ENCODE results near the gene SYTL5.

The SYTL5 gene

DNA sequence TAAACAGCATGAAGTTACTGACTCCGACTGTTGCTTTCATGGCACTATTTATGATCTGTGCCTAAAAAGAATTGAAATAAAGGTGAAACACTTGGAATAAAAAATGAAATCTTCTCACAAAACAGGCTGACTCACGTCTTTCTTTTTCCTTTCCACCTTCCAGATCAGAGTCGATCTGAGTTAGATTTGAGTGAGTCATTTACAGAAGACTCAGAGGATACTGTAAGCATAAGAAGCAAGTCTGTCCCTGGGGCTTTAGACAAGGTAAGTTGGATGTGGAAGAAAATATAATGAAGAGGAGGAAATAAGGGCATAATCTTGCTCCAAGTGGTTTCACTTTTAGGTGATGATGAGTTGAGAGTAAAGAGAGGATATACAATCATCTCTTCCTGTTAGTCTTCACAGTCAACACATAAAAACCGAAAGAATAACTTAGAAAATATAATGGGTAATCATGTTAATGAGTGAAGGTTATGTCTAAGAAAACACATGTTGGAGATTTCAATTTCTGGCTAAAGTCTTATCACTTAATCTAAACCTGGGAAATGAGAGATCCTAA is 89.7 kb downstream of the SYTL5 start:
- no peak for DNase-seq

DNA sequence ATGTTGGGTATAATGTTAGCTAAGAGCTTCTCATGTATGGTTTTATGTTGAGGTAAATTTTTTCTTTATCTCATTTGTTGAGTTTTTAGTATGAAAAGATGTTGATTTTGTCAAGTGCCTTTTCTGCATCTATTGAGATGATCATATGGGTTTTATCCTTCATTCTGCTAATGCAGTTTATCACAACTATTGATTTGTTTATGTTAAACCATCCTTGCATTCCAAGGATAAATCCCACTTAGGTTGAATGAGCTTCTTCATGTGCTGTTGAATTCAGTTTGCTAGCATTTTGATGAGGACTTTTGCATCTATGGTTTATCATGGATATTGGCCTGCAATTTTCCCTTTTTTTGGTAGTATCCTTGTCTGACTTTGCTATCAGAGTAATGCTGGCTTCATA is 93.3 kb downstream of the SYTL5 start:
- no peak for DNase-seq

DNA sequence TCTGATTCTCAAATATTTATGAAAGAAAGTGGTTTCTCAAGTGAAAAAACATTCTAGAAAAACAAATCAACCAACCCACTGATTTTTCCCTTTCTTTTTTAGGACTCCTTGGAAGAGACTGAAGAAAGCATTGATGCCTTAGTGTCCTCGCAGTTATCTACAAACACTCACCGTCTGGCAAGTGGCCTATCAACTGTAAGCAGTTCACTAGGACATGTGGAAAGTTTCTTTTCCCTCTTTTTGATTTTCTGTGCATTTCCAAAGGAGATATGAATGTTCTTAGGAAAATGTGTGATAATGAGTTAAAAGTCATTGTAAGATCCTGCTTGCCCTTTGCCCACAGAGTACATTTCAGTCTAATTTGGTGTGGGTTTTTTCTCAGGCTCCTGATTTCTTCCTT is 95.9 kb downstream of the SYTL5 start:
- DNase-seq = no peak

DNA sequence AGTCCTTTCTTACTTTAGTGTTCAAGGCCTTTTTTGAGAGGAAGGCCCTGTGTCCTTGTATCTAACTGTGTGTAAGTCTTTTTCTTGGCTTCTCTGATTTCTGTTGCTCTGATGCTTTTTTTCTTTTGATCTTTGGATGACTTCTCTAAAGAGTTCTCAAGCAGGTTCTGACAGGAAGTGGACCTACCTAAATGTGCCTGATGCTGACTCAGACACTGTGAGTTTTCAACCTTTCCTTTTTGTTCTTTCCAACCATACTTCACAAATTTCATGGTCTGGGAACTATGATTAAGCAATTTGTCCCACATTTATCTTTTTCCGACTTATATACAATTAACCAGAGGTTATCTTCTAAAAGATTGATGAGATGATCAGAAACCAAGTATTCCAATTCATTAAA is 96.5 kb downstream of the SYTL5 start:
- no peak for DNase-seq

DNA sequence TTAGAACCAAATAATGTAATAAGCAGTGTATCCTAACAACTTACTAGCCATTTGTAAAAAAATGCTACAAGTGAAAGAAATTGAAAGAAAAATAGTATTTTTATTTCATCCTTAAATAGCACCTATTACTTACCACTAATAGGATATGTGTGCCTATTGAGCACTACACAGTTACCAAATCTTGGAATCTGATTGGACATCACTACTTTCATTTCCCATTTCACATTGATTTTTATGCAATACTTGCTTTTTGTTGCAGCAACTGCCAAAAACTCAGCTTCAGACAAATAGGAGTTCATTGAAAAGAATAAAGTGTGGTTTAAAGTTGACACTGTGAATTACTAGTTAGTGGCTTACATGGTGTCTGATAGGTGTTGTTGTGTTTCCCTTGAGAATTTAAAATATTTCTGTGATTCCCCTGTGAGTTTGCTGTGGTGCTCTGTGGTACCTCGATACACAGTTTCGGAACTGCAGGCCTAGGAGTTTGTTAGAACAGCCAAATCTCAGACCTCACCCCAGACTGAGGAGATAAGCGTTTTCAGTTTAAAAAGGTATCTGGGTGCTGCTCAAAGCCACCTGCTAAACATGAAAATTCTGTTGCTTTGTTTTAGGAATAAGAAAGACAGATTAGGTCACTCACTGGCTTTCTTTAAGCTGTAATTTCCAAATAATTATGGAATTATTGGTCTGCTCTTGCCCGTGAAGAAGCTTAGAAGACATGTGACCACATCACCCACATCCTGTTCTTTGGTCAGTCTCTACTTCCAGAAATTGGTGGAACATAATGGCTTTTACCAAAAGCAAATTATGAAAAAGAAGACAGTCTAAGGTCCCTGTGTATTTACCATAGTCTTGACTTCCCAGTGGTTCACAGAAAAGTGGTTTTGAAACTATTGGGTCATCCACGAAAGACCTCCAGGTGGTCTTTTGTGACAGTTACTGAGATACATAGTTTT is 97.8 kb downstream of the SYTL5 start:
- DNase-seq = no peak

DNA sequence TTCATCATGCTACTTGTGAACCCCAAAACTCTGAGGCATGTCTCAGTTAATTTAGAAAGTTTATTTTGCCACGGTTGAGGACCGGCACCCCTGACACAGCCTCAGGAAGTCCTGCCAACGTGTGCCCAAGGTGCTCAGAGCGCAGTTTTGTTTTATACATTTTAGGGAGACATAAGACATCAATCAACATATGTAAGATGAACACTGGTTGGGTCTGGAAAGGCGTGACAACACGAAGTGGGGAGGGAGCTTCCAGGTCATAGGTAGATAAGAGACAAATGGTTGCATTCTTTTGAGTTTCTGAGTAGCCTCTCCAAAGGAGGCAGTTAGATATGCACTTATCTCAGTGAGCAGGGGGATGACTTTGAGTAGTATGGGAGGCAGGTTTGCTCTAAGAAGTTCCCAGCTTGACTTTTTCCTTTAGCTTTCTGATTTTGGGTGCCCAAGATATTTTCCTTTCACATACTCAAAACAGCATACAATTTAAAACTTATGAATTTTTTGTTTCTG is 98.9 kb downstream of the SYTL5 start:
- DNase-seq = no peak

DNA sequence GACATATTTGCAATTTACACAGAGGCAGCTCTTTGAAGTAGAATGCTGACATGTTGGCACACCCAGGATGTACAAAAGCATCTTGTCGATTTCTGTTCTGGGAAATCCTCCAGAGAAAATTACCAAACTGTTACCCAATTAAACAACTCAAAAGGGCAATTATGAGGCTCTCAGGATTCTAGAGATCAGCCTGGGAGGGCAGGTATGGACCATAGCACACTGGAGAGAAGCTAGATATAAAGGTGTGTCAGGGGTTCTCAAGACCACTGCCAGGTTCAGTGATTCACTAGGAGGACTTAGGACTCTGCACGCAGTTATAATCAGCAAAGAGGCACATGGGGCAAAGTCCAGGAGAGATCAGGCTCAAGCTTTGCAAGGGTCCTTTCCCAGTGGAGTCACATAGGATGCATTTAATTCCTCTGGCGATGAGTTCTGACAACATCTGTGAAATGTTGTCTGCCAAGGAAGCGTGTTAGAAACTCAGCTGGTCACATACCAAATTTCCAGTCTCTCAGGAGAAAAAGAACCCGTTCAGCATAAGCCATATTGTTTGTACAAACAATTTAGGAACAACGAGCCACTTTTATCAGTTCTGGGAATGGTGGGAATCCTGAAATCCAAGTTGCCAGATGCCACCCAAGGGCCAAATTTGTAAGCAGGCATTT is 100.8 kb downstream of the SYTL5 start:
- no peak for DNase-seq

DNA sequence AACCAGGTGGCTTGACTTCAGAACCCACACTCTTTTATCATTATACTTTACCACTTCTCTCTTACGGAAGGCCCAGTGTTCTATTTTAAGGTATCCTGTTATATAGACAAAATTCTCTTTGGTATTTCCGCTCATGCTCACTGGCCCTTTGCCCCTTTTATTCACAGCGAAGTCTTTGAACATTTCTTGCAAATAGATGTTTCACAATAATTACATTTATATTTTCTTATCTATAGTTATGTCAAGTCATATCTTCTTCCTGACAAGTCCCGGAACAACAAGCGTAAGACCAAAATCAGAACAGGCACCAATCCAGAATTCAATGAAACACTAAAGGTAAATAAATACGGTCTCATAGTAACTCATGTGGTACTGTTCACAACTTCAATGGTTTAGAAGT is 102.0 kb downstream of the SYTL5 start:
- DNase-seq = no peak

DNA sequence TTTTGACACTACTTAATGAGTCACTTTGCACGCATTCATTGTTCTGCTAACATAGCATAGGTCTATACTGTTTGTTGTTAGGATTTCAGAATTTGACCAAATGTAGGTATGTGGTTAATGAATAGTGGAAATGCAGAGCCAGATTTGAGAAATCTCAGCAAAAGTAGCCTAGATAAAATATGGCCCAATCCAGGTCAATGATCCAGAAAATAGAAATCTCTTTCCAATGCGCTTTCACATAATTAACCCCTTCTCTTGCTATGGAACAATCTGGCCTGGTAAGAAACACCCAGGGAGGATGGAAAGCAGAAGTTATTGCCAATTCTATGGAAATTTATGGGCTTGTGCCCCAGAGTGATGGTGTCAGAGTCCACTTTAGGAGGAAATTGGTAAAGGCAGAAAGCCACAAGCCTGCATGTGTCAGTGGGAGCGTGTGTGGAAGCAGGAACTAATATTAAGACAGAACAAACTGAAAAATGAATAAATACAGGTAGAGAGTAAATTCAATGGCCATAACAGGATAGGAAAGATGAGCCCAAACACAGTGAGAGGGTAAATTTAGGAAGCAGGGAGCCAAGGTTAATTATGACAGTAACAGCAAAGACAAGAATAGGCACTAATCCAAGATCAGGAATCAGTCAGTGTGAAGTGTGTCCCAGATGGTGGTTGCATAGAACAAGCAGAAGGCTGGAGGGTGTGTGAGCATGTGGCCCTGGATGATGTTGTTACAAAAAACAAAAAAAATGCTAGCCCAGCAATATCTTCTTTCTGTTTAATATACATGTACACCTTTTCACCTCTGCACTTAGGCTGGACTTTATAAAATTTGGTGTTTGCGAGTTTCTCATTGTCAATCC is 102.9 kb downstream of the SYTL5 start:
- DNase-seq = no peak

DNA sequence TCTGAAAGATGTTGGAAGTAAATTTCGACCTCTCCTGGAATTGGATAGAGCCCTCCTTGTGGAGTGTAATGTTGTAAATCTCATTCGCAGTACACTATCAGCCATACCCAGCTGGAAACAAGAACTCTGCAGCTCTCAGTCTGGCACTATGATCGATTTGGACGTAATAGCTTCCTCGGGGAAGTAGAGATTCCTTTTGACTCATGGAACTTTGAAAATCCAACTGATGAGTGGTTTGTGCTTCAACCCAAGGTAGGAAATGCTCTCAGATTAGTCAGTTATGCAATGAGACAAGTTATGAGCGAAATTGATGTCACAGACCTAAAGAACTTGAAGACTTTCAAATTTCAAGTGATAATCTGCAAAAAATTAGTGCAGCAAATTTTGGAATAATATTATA is 103.9 kb downstream of the SYTL5 start:
- no peak for DNase-seq

DNA sequence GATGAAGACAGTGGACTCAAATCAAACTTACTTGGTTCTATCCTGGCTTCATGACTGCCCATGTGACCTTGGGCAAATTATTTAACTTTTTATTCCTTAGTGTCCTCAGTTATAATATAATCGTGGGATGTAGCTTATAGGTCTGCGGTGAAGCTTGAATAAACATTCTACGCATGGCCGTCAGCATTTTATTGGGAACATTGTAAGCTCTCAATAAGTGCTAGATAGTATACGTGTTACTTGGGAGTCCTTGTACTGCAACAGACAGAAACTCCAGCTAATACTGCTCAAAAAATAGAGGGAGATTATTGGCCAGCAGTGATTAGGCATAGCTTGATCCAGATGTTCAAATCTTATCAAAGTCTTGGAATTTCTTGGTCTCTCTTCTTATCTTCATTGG is 104.8 kb downstream of the SYTL5 start:
- DNase-seq = no peak

DNA sequence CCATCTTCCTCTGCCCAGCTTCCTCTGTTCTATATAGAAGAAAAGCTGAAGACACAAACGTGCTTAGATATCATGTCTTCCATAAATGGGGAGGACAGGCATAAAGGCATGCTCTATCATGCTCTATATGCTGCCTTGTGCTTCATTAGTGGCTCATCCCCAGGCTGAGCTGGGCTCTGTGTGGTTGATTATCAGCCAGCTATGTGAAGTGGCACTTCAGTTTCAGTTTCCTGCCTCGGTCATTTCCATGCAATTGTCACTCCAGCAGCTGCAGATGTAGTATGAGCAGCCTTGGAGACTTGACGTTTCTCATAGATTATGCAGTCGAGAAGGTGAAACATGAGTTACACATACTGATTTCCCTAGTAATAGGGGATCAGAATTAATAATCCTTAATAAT is 106.2 kb downstream of the SYTL5 start:
- no peak for DNase-seq

DNA sequence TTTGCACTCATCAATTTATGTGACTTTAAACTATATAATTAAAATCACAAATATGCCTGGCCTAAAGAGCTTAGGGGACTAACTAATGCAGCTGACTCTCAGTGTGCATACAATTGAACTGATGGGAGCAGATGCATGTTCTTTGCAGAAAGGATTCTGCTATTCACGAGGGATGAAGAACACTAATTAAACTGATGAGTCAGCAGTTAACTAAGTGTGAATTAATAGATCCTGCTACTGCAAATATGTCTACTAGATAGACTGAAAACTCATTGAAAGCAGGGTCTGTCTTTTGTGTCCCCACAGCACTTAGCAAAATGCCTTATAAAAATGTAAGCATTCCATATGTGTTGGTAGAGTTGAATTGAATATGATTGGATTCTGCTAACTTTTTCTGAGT is 110.4 kb downstream of the SYTL5 start:
- no peak for DNase-seq

DNA sequence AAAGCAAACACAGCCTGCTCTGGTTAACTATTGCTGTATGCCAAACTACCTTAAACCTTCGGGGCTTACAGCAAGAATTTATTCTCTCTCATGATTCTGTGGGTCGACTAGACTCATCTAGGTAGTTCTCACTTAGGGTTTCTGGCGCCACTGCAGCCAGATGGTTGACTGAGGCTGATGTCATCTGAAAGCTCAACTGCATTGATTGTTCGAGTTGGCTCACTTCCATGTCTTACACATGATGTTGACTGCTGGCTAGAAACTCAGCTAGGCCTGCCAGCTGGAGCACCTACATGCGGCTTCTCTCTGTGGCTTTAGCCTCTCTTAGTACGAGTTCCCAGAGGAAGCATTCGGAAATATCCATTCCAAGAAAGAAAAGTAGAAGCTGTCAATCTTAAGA is 111.1 kb downstream of the SYTL5 start:
- DNase-seq = no peak

DNA sequence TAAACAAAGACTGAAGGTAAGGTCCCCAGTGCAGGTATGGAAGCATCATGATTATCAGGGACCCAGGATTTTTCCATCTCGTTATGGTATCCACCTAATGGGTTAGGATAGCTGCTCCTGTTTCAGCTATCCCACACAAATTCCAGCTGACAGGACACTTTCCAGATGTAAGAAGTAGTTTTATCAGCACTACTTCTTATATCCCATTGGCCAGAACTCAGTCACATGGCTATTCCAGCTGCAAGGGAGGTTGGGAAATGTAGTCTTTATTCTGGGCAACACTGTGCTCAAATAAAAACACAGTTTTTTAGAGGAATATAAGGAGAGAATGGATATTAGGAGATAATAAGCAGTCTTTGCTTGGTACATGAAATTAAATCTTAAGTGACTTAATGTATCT is 117.6 kb downstream of the SYTL5 start:
- DNase-seq = no peak

DNA sequence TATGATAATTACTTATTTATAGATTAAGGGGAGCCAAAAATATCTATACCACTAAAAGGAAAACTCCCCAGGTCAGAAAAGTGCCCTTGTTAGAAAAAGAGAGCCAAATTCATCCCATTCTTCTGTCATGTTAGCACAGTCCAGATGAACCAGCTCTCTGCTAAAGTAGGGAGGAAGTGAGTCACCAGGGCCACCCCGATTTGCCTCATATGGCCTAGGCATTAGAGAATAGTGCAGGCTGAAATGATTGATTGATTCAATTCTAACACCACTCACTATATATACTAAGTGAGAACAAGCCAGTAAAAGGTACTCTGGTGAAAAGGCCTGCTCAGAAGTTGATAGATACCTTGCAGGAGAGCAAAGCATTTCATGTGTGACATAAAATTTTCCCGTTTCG is 119.8 kb downstream of the SYTL5 start:
- DNase-seq = no peak

DNA sequence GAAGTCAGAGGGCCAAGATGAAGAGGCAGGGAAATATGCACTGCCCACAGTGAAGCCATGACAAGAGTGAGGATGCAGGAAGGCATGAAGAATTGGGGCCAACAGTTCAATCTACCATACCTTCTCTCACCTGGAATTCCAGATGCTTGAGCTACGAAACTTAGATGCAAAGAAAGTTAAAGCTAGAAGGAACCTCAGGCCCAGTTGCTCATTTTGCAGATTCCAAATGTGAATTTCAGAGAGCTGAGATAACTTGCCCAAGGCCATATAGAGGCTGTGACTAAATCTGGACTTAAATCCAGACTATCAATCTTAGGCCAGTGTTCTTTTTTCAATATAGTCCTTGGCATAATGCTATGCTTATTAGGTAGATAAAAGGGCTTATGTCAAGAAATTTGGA is 121.6 kb downstream of the SYTL5 start:
- DNase-seq = no peak

DNA sequence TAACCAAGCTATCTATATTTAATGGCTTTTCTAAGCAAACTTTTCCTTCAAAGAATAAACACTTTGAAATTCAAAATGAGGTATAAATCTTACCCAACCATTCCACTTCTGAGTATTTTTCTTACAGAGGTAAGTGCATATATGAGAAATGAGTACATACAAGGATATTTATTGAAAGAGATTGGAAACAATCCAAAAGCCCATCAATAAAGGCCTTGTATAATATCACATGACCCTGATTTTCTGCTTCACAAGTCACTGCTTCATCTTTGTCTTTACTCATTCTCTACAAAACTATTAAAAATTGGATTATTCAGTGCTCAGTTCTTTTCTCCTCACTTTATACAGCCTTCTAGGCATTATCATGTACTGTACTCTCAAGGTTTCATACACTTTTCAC is 123.0 kb downstream of the SYTL5 start:
- no peak for DNase-seq

DNA sequence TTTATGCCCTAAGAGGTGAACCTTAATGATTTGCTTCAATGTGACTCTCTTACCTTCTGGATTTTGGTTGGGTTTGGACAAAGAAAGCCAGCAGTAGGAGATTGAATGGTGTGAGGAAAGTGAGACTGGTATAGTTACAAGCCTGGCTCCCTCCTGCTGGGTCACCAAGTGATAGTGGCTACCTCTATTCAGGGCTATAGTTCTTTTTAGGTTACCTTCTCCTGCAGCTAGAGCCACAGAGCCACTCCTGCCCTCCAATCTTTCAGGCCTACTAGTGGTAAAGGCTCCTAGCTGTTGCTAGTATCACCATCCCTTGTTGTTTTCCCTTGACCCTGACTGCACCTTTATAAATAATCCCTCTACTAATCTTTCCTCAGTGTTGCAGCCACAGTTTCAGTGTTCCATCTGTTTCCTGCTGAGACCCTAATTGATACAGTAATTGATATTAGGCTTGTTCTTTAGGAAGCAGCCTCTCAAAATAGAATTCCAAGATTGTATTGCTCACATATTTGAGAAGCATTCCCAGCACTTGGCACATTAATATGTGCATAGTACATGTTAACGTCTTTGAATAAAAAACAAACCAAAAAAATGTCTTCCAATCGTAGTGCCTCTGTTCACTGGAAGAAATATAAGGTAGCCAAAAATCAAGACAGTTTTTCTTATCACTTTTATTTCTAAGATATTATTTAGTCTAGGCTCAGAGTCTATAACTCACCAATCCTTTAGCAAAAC is 132.0 kb downstream of the SYTL5 start:
- no peak for DNase-seq

DNA sequence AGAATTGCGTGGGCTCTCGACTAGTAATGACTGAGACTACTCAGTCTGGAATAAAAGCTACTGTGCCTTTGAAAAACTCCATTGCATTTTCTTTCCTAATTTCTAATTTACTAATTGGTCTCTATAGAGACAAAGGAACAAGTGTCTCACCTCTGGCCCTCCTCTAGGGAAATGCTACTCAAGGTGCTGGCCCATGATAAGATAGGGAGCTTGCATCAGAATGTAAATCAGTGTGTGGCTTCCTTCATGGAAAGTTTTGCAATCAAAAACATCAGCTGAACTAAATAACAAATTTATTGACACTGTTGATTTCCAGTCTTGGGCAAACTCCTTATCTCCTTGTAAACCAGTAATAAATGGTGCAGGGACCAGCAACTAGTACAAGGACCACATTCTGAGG is 132.5 kb downstream of the SYTL5 start:
- DNase-seq = no peak

DNA sequence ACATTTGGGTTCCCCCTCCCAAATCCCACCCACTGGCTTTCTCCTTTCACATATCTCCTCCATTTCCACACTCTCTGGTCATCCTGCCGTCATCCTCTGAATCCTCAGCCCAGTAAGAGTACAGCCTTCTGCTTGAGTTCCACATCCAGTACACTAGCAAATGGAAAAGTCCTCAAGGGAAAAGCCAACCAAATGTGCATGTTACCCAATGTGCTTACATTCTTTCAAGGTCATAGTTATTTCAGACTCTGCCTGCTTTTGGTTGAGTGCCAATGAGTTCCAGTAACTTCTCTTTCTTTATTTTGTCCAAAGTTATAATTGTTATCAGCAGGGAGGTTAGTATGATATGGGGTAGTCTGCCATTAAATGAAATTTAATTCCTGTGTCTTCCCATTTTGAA is 136.3 kb downstream of the SYTL5 start:
- no peak for DNase-seq

DNA sequence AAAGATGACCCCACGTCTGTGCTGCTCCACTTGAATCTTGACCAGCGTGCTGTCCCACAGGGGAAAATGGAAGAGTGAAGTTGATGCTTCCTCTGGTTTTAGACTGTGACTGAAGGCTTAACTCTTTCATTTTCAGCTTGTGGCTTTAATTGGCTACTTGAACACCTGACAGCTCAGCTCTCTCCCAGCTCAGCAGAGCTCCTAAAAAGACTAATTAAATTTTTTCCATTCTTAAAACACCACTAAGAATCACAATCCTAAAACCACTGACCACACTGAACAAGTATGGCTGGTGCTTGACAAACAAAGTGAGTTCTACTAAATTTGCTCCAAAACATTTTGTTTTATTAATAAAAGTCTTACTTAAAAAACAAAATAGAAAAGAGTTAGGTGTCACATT is 142.7 kb downstream of the SYTL5 start:
- no peak for DNase-seq

Data from NCI-H1930 (cell line).